CD14-positive monocyte (primary cell): Measurements from ENCODE around the gene SAMD11. TPM values are rescaled to one million over a fixed set of nuclear protein-coding genes. Genes with fewer than 3 reads are reported as not detected.
A peak's percentile ranks its signal among the peaks of the same experiment; 100 is the strongest.

Experiments
- DNase-seq, 3 donors: peaks; one replicate each; pipeline ENCODE4 v3.0.0-alpha.2; 2011 to 2022
- H2AFZ ChIP-seq: 2 replicates; pipeline ENCODE4 v1.6.0; 2012; ENCODE audit warnings: mild to moderate bottlenecking, low read depth, low read length, inconsistent platforms; ENCODE audit not compliant: insufficient read depth, poor library complexity, severe bottlenecking
- H3K27ac ChIP-seq, 2 donors: 1 replicate in 1 of 2; 2 replicates in 1 of 2; pipeline ENCODE4 v1.5.1; 2012 to 2013; ENCODE audit warnings: low read length in 2 of 2, control low read depth in 1 of 2, inconsistent platforms in 1 of 2, low read depth in 1 of 2, mild to moderate bottlenecking in 1 of 2
- H3K27me3 ChIP-seq, 2 donors: one replicate each; pipeline versions ENCODE4 v1.6.0 to v1.6.1; 2011 to 2013; ENCODE audit warnings: low read length in 2 of 2; ENCODE audit not compliant: control insufficient read depth in 2 of 2, insufficient read depth in 2 of 2
- H3K36me3 ChIP-seq, 2 donors: replicated peaks in 1 of 2; 1 replicate in 1 of 2; 2 replicates in 1 of 2; pipeline versions ENCODE4 v1.5.1 to v1.6.1; 2012 to 2013; ENCODE audit warnings: low read length in 2 of 2, control low read depth in 1 of 2, inconsistent platforms in 1 of 2, mild to moderate bottlenecking in 1 of 2; ENCODE audit not compliant: insufficient read depth in 2 of 2, control insufficient read depth in 1 of 2
- H3K4me1 ChIP-seq, 2 donors: 1 replicate in 1 of 2; 2 replicates in 1 of 2; pipeline versions ENCODE4 v1.5.1 to v1.6.1; 2012 to 2013; ENCODE audit warnings: low read length in 2 of 2, control low read depth in 1 of 2, inconsistent platforms in 1 of 2, mild to moderate bottlenecking in 1 of 2, moderate library complexity in 1 of 2; ENCODE audit not compliant: insufficient read depth in 2 of 2, control insufficient read depth in 1 of 2
- H3K4me2 ChIP-seq: replicated peaks from 2 replicates; pipeline ENCODE3; 2012; ENCODE audit warnings: low read length, moderate library complexity, mild to moderate bottlenecking; ENCODE audit not compliant: poor library complexity, severe bottlenecking; ENCODE audit errors: extremely low read depth
- H3K4me3 ChIP-seq, 3 experiments: fragments of 200-600 bp in 1 of 3; sonication (generic) in 1 of 3; replicated peaks in 1 of 3; 1 replicate in 2 of 3; 2 replicates in 1 of 3; pipeline ENCODE4 v1.5.1; 2011 to 2013; ENCODE audit warnings: low read length in 3 of 3, mild to moderate bottlenecking in 3 of 3, control low read depth in 2 of 3, low read depth in 2 of 3, inconsistent platforms in 1 of 3, moderate library complexity in 1 of 3
- H3K79me2 ChIP-seq: 2 replicates; pipeline ENCODE4 v1.6.0; 2012; ENCODE audit warnings: mild to moderate bottlenecking, control low read depth, inconsistent platforms, low read length, moderate library complexity; ENCODE audit not compliant: insufficient read depth
- H3K9ac ChIP-seq: 2 replicates; pipeline ENCODE4 v1.6.0; 2017; ENCODE audit warnings: low read length, mild to moderate bottlenecking; ENCODE audit not compliant: insufficient read depth, poor library complexity, severe bottlenecking
- H3K9me3 ChIP-seq, 2 donors: replicated peaks in 1 of 2; 1 replicate in 1 of 2; 2 replicates in 1 of 2; pipeline versions ENCODE4 v1.5.1 to v1.6.1; 2012 to 2013; ENCODE audit warnings: low read length in 2 of 2, control low read depth in 1 of 2; ENCODE audit not compliant: control insufficient read depth in 1 of 2, insufficient read depth in 1 of 2
- H4K20me1 ChIP-seq: 2 replicates; pipeline ENCODE4 v1.6.0; 2012; ENCODE audit warnings: mild to moderate bottlenecking, low read length, control low read depth, moderate library complexity; ENCODE audit not compliant: insufficient read depth
- H3K27ac Mint-ChIP-seq, 7 donors: one replicate each; pipeline ENCODE4 v1.8.0; 2020; ENCODE audit warnings: mild to moderate bottlenecking in 7 of 7, mixed read lengths in 7 of 7, moderate library complexity in 6 of 7, inconsistent platforms in 2 of 7
- H3K27me3 Mint-ChIP-seq, 3 donors: one replicate each; pipeline ENCODE4 v1.8.0; 2021 to 2022; ENCODE audit warnings: low read depth in 3 of 3, mild to moderate bottlenecking in 3 of 3, mixed read lengths in 3 of 3, moderate library complexity in 3 of 3, inconsistent platforms in 1 of 3
- H3K36me3 Mint-ChIP-seq, 2 donors: one replicate each; pipeline ENCODE4 v1.8.0; 2020; ENCODE audit warnings: mixed read lengths in 2 of 2, inconsistent platforms in 1 of 2, mild to moderate bottlenecking in 1 of 2
- H3K4me1 Mint-ChIP-seq: one replicate; pipeline ENCODE4 v1.8.0; 2020; ENCODE audit warnings: mild to moderate bottlenecking, mixed read lengths
- H3K4me3 Mint-ChIP-seq, 2 donors: one replicate each; pipeline ENCODE4 v1.8.0; 2020; ENCODE audit warnings: mild to moderate bottlenecking in 2 of 2, mixed read lengths in 2 of 2, moderate library complexity in 1 of 2
- H3K9me3 Mint-ChIP-seq, 7 donors: one replicate each; pipeline ENCODE4 v1.8.0; 2020 to 2022; ENCODE audit warnings: mixed read lengths in 7 of 7, mild to moderate bottlenecking in 6 of 7, moderate library complexity in 6 of 7, inconsistent platforms in 2 of 7
- WGBS: methylation state at CpG from one replicate; pipeline ENCODE4 v1.1.5; 2013; ENCODE audit warnings: missing lambda C conversion rate; ENCODE audit not compliant: insufficient coverage; 5-methylcytosine and 5-hydroxymethylcytosine counted together
- intact Hi-C, 2 donors: fragments of 100-400 bp; cut with micrococcal nuclease; formaldehyde crosslinking; loops; one replicate each; pipeline versions ENCODE4 v1.15.0 to v1.15.1; 2023
- polyA plus RNA-seq, 3 donors: library from polyadenylated mRNA; depleted of rRNA in 1 of 3; unstranded in 2 of 3; stranded (reverse) in 1 of 3; fragments of 300-500 nt in 2 of 3; fragments of >200 nt in 1 of 3; fragmentation: Illumina TruSeq in 2 of 3; gene quantifications; 1 replicate in 2 of 3; 2 replicates in 1 of 3; pipeline ENCODE4 v1.2.3, GENCODE V29; 2012 to 2021
- TF ChIP-seq, protein P1 (sequence below): fragments of 200-600 bp; IDR thresholded peaks from one replicate; pipeline ENCODE4 v1.8.0; 2022; ENCODE audit warnings: antibody characterized with exemption, mild to moderate bottlenecking

Gene SAMD11
- polyA plus RNA-seq, 3 donors: not detected

DNA sequence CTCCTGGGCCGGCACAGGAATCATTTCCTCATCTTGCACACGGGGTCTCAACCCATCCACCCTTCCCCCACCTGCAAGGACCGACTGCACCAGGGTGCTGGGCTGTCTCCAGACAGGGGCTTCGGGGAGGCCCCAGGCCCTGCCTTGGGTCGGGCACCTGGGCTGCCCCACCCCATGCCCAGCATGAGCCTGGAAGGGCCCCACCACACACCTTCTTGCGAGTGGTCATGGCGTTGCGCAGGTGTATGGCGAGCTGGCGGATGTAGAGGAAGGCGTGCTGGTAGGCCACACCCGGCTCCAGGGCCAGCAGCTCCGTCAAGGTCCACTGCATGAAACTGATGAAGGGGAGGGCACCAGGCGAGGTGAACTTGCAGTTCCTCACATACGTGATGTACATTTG is 28.5 kb downstream of the SAMD11 start:
- Histone ChIP-seq H3K27me3 (no peaks in the 10 kb centered on the region), H3K79me2 (peaks cover 4% of the 10 kb centered on the region), H3K36me3 (peaks cover 92 to 100% of the 10 kb centered on the region in 2 donors), H4K20me1 (peaks cover 43% of the 10 kb centered on the region), H3K27ac (no peak overlapping the region), H3K9ac (no peak overlapping the region), H3K4me3 (no peak overlapping the region), H3K4me1 (peaks cover 0 to 22% of the 10 kb centered on the region in 2 donors), H3K9me3 (no peaks in the 10 kb centered on the region), H3K4me2 (no peak overlapping the region), H2AFZ (no peak overlapping the region)
- Mint-ChIP-seq H3K36me3 (peaks cover 86 to 99% of the 10 kb centered on the region in 2 donors), H3K4me3 (no peak overlapping the region), H3K27ac (peak overlapping the region in 1 of 7 donors; percentile 52), H3K27me3 (peaks cover 0 to 6% (median 0%) of the 10 kb centered on the region in 3 donors), H3K4me1 (peaks cover 20% of the 10 kb centered on the region), H3K9me3 (no peaks in the 10 kb centered on the region)
- 89% methylated on average over 11 of the region's 15 CpGs for WGBS
- TF ChIP-seq, protein P1, sequence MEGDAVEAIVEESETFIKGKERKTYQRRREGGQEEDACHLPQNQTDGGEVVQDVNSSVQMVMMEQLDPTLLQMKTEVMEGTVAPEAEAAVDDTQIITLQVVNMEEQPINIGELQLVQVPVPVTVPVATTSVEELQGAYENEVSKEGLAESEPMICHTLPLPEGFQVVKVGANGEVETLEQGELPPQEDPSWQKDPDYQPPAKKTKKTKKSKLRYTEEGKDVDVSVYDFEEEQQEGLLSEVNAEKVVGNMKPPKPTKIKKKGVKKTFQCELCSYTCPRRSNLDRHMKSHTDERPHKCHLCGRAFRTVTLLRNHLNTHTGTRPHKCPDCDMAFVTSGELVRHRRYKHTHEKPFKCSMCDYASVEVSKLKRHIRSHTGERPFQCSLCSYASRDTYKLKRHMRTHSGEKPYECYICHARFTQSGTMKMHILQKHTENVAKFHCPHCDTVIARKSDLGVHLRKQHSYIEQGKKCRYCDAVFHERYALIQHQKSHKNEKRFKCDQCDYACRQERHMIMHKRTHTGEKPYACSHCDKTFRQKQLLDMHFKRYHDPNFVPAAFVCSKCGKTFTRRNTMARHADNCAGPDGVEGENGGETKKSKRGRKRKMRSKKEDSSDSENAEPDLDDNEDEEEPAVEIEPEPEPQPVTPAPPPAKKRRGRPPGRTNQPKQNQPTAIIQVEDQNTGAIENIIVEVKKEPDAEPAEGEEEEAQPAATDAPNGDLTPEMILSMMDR: no peak
- DNase-seq: no peak
- intact Hi-C loops: no loop called here

DNA sequence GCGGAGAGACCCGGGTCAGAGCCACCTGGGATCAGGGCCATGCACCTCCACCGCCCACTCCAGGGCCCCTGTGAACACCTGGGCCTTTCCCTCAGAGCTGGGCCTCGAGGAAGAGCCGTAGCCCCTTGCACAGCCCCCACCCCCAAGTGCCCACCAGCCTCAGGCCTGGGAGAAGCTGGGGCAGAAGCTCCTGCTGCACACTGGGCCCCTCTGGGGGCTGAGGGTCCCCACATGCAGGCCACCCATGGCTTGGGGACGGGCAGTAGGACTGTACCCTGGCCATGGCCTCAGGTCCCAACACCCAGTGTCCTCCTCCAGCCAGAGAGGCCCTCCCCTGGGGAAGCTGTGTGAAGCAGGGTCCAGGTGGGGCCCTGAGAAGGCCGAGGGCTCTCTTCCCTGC is 28.9 kb downstream of the SAMD11 start:
- Histone ChIP-seq H3K4me3 (no peak overlapping the region), H3K4me1 (peaks cover 0 to 26% of the 10 kb centered on the region in 2 donors), H3K27ac (no peak overlapping the region), H3K27me3 (no peaks in the 10 kb centered on the region), H3K9ac (no peak overlapping the region), H3K79me2 (peaks cover 8% of the 10 kb centered on the region), H4K20me1 (peaks cover 44% of the 10 kb centered on the region), H3K4me2 (no peak overlapping the region), H2AFZ (no peak overlapping the region), H3K9me3 (no peaks in the 10 kb centered on the region), H3K36me3 (peaks cover 88 to 96% of the 10 kb centered on the region in 2 donors)
- Mint-ChIP-seq H3K36me3 (peaks cover 84 to 95% of the 10 kb centered on the region in 2 donors), H3K4me3 (no peak overlapping the region), H3K27ac (peak overlapping the region in 1 of 7 donors; percentile 52), H3K4me1 (peaks cover 23% of the 10 kb centered on the region), H3K27me3 (peaks cover 0 to 5% (median 0%) of the 10 kb centered on the region in 3 donors), H3K9me3 (no peaks in the 10 kb centered on the region)
- no peak for DNase-seq
- intact Hi-C loops: no loop called here
- TF ChIP-seq, protein P1: no peak
- WGBS: 100% methylated on average over 5 of the region's 7 CpGs
